Hematopoietic multipotent progenitor cell treated with erythropoietin and hydrocortisone succinate and interleukin-3 and kit ligand, for 8 days (in vitro differentiated cells): ENCODE measurements around the gene DIAPH2.
"Not testable (repeated sequence)": the region's sequence is repeated elsewhere in the genome, so short reads cannot be mapped to it uniquely, and the experiment has no call there.

Experiments used
- DNase-seq: peaks from one replicate; pipeline ENCODE4 v3.0.0-alpha.2; 2015

DIAPH2 gene

GRCh38 chrX:96834137-96834536 is 149.5 kb downstream of the DIAPH2 start:
- DNase-seq: no peak

- DNase-seq: no peak
These were observed 151.1 kb downstream of the DIAPH2 start for GRCh38 chrX:96835660-96836289.

GRCh38 chrX:96837808-96838207 is 153.2 kb downstream of the DIAPH2 start:
- DNase-seq: no peak

GRCh38 chrX:96838537-96838936 is 153.9 kb downstream of the DIAPH2 start:
- no peak for DNase-seq

DNA sequence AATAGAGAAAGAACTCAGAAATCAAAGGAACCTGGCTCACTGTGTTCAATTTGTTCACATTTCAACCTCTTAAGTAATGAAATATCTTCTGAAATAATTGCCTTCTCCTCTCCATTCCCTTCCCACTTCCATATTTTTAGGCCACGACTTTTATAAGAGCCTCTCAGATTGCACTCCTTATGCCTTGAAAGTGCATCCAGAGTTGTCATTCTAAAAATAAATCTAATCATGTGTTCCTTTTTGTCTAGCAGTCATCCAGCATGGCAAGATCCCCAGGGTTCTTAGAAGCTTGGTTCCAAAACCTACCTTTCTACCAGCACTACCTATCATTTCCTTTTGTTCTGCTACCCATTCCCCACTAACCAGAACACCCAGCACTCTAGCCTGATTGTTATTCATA is 156.7 kb downstream of the DIAPH2 start:
- no peak for DNase-seq

DNA sequence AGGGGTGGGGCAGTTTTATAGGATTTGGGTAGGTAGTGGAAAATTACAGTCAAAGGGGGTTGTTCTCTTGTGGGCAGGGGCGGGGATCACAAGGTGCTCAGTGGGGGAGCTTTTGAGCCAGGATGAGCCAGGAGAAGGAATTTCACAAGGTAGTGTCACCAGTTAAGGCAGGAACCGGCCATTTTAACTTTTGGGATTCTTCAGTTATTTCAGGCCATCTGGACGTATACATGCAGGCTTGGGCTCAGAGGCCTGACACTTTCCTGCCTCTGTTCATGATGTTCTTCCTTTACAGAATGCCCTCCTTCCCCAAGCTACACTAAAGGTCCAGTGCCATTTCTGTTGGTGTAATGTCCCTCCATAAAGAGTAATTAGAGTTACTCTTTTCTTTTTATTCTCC is 157.2 kb downstream of the DIAPH2 start:
- not testable (repeated sequence) for DNase-seq

- no peak for DNase-seq
These were observed 158.9 kb downstream of the DIAPH2 start for GRCh38 chrX:96843566-96843965.

DNA sequence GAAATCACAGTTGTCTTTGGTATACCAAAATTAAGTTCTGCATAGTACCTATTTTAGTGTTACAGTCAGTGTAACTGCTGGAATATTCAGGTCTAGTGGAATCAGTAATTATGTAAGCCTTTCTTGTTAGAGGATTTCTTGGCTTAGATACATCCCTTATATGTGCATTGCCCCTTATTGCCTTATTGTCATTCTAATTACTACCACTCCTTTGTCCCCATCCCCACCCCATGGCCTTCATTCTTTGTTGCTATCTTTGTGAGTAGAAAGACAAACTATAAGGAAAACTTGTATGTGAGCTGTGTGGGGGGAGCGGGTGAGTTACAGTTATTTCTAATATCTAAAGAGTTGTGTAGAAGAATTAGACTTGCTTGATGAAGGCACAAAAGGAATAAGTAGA is 162.2 kb downstream of the DIAPH2 start:
- DNase-seq: no peak

DNA sequence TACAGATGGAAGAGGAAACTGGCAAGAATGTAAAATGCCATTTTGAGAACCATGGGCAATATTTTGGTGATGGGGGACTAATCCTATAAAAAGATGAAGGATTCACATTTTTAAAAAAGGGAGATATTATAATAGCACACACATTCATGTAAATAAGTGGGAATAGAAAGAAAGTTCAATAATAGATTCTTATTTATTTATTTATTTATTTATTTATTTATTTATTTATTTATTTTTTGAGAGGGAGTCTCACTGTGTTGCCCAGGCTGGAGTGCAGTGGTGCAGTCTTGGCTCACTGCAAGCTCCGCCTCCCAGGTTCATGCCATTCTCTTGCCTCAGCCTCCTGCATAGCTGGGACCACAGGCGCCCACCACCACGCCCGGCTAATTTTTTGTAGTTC is 174.8 kb downstream of the DIAPH2 start:
- DNase-seq: not testable (repeated sequence)

GRCh38 chrX:96861218-96861617 is 176.6 kb downstream of the DIAPH2 start:
- DNase-seq: no peak

- DNase-seq: no peak
These were observed 177.0 kb downstream of the DIAPH2 start for GRCh38 chrX:96861661-96862060.

DNA sequence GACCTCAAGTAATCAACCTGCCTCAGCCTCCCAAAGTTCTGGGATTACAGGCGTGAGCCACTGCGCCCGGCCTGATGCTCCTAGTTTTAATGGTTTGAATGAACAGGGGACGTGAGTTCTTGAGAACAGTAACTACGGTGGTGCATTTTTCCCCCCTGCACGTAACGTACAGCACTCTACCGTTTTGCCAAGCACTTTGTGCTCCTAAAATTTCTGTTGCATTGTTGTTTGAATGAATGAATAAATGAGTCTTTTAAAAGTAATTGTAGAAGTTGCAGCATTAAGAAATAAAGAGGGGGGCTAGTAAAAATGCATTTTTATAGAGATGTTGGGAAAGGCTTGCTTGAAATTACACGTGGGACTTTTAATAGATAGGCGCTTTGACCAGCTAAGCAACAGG is 199.0 kb downstream of the DIAPH2 start, which contains the start of gene RPA4:
Gene RPA4, plus strand, starts transcription at position 301 of the 400 bp plus-strand sequence. CDS start 403 bp downstream, outside the sequence.
- DNase-seq: no peak

GRCh38 chrX:96884027-96884426 is 199.4 kb downstream of the DIAPH2 start:
- DNase-seq: no peak

GRCh38 chrX:96889726-96890125 is 205.1 kb downstream of the DIAPH2 start:
- DNase-seq: no peak

DNA sequence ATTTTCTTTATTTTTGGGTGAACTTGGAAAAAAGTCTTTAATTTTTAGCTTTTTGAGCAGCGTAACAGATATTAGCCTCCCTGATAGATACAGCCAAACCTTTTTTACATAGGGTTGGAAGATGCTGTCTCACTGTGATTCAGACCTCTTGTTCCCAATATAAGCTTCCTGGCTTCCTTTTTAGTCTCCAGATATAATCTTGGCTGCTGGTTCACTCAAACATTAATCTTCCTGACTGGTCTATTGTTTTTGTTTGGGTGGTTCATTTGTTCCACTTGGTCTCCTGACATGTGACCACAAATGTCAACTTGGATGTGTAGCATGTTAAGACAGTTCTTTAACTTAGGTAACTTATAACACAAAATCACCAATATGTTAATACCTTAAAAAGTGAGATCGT is 222.1 kb downstream of the DIAPH2 start:
- no peak for DNase-seq

DNA sequence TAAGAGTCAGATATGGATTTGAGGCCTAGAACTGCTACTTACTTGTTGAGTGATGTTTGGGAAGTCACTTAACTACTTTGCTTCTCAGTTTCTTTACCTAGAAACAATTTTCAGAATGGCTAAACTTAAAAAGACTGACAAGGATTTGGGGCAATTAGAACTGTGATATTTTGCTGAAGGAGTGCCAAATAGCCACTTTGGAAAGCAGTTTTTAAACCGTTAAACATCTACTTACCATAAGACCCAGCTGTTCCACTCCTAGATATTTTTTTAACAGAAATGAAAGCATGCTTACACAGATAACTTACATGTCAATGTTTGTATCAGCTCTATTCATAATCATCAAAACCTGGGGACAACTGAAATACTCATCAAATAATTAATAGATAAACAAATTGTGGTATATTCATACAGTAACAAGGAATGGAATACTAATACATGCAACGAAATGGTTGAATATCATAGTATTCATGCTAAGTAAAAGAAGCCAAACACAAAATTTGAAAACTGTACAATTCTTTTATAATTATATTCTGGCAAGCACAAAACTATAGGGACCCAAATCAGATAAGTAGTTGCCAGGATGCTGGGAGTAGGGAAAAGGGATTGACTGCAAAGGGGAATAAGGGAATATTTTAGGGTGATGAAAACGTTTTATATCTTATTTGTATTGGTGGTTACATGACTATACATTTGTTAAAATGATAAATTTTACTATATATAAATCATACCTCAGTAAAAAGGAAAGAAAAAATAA is 223.1 kb downstream of the DIAPH2 start:
- DNase-seq: no peak

- no peak for DNase-seq
These were observed 224.6 kb downstream of the DIAPH2 start for GRCh38 chrX:96909291-96909690.

- no peak for DNase-seq
These were observed 234.2 kb downstream of the DIAPH2 start for GRCh38 chrX:96918864-96919263.

DNA sequence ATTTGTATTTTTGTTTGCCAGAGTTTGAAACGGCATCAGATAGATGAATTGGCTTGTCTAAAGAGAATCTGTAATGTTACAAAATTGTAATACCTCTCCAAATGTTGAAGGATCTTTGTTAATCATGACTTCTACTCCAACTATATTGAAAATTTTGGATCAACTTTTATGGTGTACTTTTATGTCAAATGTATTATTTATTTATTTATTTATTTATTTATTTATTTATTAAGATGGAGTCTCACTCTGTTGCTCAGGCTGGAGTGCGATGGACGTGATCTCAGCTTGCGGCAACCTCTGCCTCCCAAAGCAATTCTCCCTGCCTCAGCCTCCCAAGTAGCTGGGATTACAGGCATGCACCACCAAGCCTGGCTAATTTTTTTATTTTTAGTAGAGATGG is 235.0 kb downstream of the DIAPH2 start:
- no peak for DNase-seq

GRCh38 chrX:96924581-96924980 is 239.9 kb downstream of the DIAPH2 start:
- DNase-seq: no peak

DNA sequence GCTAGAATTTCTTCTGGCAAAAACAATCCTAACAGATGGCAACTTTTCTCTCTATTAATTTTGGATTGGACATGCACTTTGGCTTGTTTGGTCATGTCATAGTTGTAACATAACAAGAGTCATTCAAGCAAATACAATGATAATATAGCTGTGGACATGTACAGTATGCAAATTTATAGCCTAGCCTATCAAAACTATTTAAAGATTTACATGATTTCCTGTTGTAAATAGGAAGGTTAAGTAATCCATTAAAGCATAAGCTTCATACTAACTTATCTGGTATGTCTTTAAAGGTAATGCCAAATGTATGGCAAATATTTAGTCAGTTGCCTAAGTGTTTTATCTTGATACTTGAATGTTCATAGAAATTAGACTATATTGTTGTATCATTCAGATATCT is 244.4 kb downstream of the DIAPH2 start:
- no peak for DNase-seq

DNA sequence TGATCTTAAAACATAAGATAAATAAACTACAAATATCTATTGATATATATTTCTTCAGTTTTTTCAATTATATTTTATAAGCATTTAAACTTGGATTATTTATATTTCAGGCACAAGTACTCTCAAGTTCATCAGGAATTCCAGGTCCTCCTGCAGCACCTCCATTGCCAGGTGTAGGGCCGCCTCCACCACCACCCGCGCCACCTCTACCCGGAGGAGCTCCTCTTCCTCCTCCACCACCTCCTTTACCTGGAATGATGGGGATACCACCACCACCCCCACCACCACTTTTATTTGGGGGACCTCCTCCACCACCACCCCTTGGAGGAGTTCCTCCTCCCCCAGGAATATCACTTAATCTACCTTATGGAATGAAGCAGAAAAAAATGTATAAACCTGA is 273.1 kb downstream of the DIAPH2 start:
- no peak for DNase-seq

DNA sequence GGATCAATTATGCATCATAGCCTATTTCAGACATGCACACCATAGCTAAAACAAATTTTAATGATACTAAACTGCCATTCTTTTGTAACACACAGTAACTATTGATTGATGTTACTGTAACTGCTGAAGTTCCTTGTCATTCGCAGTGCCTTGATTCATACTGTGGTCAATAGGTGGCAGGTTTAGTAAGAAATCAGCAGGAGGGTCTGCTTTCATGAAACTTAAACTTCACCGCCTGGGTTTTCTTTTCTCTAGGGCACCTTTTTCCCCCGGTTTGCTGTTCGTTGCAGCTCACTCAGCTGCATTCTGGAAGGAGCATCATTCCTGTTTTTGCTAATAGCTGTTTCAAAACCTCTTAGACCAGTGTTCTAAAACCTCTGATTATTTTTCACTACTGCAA is 287.2 kb downstream of the DIAPH2 start:
- no peak for DNase-seq

GRCh38 chrX:96978906-96979305 is 294.3 kb downstream of the DIAPH2 start:
- DNase-seq: no peak

- DNase-seq: no peak
These were observed 295.1 kb downstream of the DIAPH2 start for GRCh38 chrX:96979766-96980165.
